Karpas-422 (cell line): ENCODE results near the gene UBE2QL1. TPM values are rescaled to one million over a fixed set of nuclear protein-coding genes. Genes with fewer than 3 reads are reported as not detected.

Experiments
- DNase-seq: peaks from one replicate; pipeline ENCODE4 v3.0.0-alpha.2; 2015
- H2AFZ ChIP-seq: fragments of 200-600 bp; sonication (generic); 2 replicates; pipeline ENCODE4 v1.6.1; 2014; ENCODE audit warnings: antibody characterized with exemption, low read length, mixed read lengths
- H3K27ac ChIP-seq: fragments of 200-600 bp; sonication (generic); 2 replicates; pipeline ENCODE4 v1.5.1; 2014; ENCODE audit warnings: mild to moderate bottlenecking, low read length, moderate library complexity
- H3K27me3 ChIP-seq: fragments of 200-600 bp; sonication (generic); 2 replicates; pipeline ENCODE4 v1.6.1; 2014; ENCODE audit warnings: low read length, mixed read lengths
- H3K36me3 ChIP-seq: fragments of 200-600 bp; sonication (generic); 2 replicates; pipeline ENCODE4 v1.6.1; 2014; ENCODE audit warnings: low read length, mixed read lengths; ENCODE audit not compliant: insufficient read depth
- H3K4me1 ChIP-seq: fragments of 200-600 bp; sonication (generic); 2 replicates; pipeline ENCODE4 v1.6.1; 2014; ENCODE audit warnings: mild to moderate bottlenecking, low read length, mixed read lengths
- H3K4me2 ChIP-seq: fragments of 200-600 bp; sonication (generic); 2 replicates; pipeline ENCODE4 v1.6.1; 2014; ENCODE audit warnings: low read length, low read depth, mild to moderate bottlenecking; ENCODE audit not compliant: poor library complexity, severe bottlenecking
- H3K4me3 ChIP-seq: fragments of 200-600 bp; sonication (generic); 2 replicates; pipeline ENCODE4 v1.5.1; 2014; ENCODE audit warnings: mild to moderate bottlenecking, antibody characterized with exemption, low read length, mixed read lengths
- H3K79me2 ChIP-seq: fragments of 200-600 bp; sonication (generic); 2 replicates; pipeline ENCODE4 v1.6.1; 2014; ENCODE audit warnings: mild to moderate bottlenecking, low read length, mixed read lengths
- H3K9ac ChIP-seq: fragments of 200-600 bp; sonication (generic); 2 replicates; pipeline ENCODE4 v1.6.0; 2014; ENCODE audit warnings: low read length
- H3K9me2 ChIP-seq: fragments of 200-600 bp; sonication (generic), shearing (Covaris generic); replicated peaks from 2 replicates; pipeline ENCODE4 v1.6.0; 2014; ENCODE audit warnings: mild to moderate bottlenecking, low read length, moderate library complexity; ENCODE audit not compliant: insufficient read depth
- H3K9me3 ChIP-seq: fragments of 300-700, 200-600 bp; sonication (generic); 2 replicates; pipeline ENCODE4 v1.6.1; 2014; ENCODE audit warnings: low read length, mixed read lengths
- H4K20me1 ChIP-seq: fragments of 200-600 bp; sonication (generic); 2 replicates; pipeline ENCODE4 v1.6.1; 2014; ENCODE audit warnings: mild to moderate bottlenecking, antibody characterized with exemption, low read length, low read depth; ENCODE audit not compliant: insufficient read depth
- total RNA-seq: library from RNA; depleted of rRNA; stranded (reverse); fragments of >200 nt; shearing (Covaris generic); gene quantifications from 2 replicates; pipeline ENCODE4 v1.2.3, GENCODE V29; 2014; ENCODE audit warnings: low replicate concordance

The UBE2QL1 gene
- total RNA-seq, 1 experiment from 2014 or later: not detected

DNA sequence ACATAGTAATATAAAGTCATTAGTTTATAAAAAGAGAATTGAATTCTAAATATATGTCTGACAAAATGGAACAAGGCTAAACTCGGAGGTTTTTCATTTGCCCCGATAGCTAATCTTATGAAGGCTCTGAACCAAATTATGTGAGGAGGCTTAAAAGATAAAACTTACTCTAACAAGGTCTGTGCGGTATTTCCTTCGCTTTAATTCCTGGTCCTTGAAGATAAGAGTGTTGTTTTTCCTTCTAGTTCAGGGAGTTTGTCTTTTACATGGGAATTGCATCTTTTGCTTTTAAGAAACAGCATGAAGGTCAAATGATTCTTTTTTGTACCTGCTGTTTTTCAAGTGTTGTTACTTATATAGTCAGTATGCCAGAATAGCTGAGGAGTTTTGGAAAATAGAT lies 68.2 kb downstream of the UBE2QL1 start:
- Histone ChIP-seq H2AFZ (no peak overlapping the region), H3K27ac (no peak overlapping the region)

DNA sequence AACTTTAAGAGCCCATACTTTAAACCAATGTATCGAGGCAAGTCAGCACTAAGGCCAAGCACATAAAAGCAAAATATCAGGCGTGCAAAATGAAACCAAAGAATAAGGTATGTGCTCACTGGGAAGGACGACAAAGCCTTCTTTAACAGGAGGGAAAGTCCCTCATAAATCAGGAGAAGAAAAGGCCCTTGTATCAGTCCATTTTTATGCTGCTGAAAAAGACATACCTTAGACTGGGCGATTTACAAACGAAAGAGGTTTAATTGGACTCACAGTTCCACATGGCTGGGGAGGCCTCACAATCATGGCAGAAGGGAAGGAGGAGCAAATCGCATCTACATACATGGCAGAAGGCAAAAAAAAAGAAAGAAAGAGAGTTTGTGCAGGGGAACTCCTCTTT lies 68.9 kb downstream of the UBE2QL1 start:
- Histone ChIP-seq H2AFZ (no peak overlapping the region), H4K20me1 (no peaks in the 10 kb centered on the region), H3K4me2 (no peak overlapping the region)

More for the DNA sequence above, 68.2 kb downstream of the UBE2QL1 start:
- no peaks in the 10 kb centered on the region for H3K36me3 ChIP-seq
- H3K9ac ChIP-seq: no peak overlapping the region
- DNase-seq: no peak
- no peak overlapping the region for H3K4me2 ChIP-seq
- H3K79me2 ChIP-seq: no peaks in the 10 kb centered on the region
- no peaks in the 10 kb centered on the region for H3K4me1 ChIP-seq
- H3K9me2 ChIP-seq: no peaks in the 10 kb centered on the region
- no peaks in the 10 kb centered on the region for H4K20me1 ChIP-seq
- H3K9me3 ChIP-seq: no peaks in the 10 kb centered on the region
- no peaks in the 10 kb centered on the region for H3K27me3 ChIP-seq
- no peak overlapping the region for H3K4me3 ChIP-seq

DNA sequence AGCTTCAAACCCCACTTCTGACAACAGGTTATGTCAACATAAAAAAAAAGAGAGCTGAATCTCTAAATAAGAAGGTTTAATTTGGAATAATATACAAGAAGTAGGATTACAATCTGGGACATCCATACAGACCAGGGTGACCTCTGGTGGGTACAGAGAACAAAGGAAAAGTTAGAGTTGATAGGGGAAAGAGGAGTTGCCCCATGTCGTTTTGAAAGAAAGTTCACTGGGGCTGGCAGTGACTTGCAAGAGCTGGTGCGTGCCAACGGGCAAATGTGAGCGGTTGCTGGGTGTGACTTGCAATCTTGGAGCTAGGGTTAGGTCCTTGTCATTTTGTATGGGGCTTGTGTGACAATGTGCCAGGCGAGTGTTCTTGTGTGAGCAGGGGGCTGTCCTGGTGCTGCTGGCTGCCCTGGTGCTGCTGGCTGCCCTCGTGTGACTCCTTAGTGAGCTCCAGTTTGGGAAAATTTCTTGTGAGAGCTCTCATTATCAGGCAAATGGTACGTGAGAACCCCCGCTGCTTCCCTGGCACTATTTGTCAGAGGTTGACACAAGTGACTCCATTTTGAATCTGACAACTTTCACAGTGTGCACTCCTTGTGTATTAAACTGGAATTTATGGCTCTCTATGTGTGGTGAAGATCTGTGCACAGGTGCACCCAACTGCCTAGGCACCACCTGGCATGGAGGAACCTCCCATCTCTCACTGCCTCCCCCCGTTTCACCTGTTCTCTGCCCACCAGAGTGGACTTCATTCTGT lies 69.8 kb downstream of the UBE2QL1 start:
- no peak overlapping the region for H3K4me3 ChIP-seq
- no peak for DNase-seq
- no peak overlapping the region for H3K27ac ChIP-seq
- no peaks in the 10 kb centered on the region for H3K79me2 ChIP-seq
- H3K4me2 ChIP-seq: no peak overlapping the region
- H3K9ac ChIP-seq: no peak overlapping the region
- no peaks in the 10 kb centered on the region for H3K9me3 ChIP-seq
- no peaks in the 10 kb centered on the region for H3K36me3 ChIP-seq
- H4K20me1 ChIP-seq: no peaks in the 10 kb centered on the region
- no peaks in the 10 kb centered on the region for H3K9me2 ChIP-seq
- H2AFZ ChIP-seq: no peak overlapping the region
- no peaks in the 10 kb centered on the region for H3K4me1 ChIP-seq
- no peaks in the 10 kb centered on the region for H3K27me3 ChIP-seq

More for the DNA sequence above, 68.9 kb downstream of the UBE2QL1 start:
- no peaks in the 10 kb centered on the region for H3K9me3 ChIP-seq
- no peak overlapping the region for H3K4me3 ChIP-seq
- no peaks in the 10 kb centered on the region for H3K79me2 ChIP-seq
- H3K27ac ChIP-seq: no peak overlapping the region
- no peaks in the 10 kb centered on the region for H3K4me1 ChIP-seq
- no peak overlapping the region for H3K9ac ChIP-seq
- no peaks in the 10 kb centered on the region for H3K27me3 ChIP-seq
- H3K36me3 ChIP-seq: no peaks in the 10 kb centered on the region
- DNase-seq: no peak
- no peaks in the 10 kb centered on the region for H3K9me2 ChIP-seq

DNA sequence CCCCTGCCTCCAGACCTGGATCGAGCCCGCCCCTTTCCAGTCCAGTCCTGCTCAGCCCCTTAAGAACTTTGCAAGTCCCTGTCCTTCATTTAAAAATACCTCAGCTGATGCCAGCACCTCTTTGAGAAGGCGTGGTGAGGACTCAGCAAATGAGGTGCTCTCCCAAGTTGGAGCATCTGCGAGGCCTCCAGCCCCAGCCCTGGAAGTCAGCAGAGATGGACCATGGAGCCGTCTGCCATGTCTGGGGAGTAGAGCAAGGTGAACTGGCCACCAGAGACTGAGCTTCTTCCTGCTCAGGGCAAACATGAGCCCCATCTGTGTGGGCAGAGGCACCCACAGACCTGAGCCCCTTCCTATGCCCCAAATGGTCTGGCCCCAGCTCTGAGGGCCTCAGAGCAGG lies 71.5 kb downstream of the UBE2QL1 start:
- Histone ChIP-seq H3K4me3 (no peak overlapping the region), H3K79me2 (no peaks in the 10 kb centered on the region), H2AFZ (no peak overlapping the region), H3K27me3 (no peaks in the 10 kb centered on the region), H3K4me1 (no peaks in the 10 kb centered on the region), H3K27ac (no peak overlapping the region), H4K20me1 (no peaks in the 10 kb centered on the region), H3K9me3 (no peaks in the 10 kb centered on the region), H3K9ac (no peak overlapping the region), H3K4me2 (no peak overlapping the region), H3K9me2 (no peaks in the 10 kb centered on the region), H3K36me3 (no peaks in the 10 kb centered on the region)
- DNase-seq: no peak

DNA sequence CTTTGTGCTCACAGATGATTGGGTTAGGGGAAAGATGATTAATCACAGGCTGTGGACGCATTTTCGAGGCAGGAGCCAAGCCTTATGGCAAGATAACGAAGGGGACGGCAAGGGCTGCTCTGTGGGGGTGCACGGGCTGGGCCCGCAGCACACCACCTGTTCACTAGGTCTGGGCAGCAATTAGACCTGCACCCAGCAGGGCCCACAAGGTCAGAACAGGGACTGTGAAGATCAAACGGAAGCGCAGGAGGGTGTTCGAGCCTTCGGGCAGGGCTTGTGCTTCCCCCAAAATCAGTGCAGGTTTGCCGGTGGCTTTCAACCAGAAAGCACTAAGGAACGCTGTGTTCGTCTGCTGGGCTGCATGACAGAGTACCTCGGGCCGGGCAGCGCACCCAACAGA lies 73.7 kb downstream of the UBE2QL1 start:
- no peaks in the 10 kb centered on the region for H4K20me1 ChIP-seq
- H3K9ac ChIP-seq: no peak overlapping the region
- H3K36me3 ChIP-seq: no peaks in the 10 kb centered on the region
- no peaks in the 10 kb centered on the region for H3K27me3 ChIP-seq
- no peaks in the 10 kb centered on the region for H3K79me2 ChIP-seq
- H3K4me3 ChIP-seq: no peak overlapping the region
- H2AFZ ChIP-seq: no peak overlapping the region
- no peaks in the 10 kb centered on the region for H3K9me2 ChIP-seq
- no peak overlapping the region for H3K4me2 ChIP-seq
- H3K4me1 ChIP-seq: no peaks in the 10 kb centered on the region
- H3K9me3 ChIP-seq: no peaks in the 10 kb centered on the region
- no peak overlapping the region for H3K27ac ChIP-seq
- no peak for DNase-seq

DNA sequence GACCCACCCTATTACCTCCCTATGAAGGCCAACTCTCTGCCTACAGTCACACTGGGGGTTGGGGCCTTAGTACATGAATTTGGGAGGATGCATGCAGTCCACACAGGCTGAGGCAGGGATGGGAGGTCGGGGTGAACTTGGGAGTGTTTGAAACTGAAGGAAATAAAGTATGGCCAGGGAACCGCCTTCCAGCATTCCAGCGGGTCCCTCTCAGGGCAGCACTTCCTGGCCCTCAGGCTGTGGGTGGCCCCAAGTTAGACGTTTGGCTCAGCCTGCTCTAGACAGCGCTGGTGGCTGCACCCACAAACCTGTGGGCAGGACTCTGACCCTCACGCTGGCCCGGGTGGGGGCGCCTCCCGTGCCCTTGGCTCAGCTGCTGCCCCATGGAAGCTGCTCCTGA lies 74.3 kb downstream of the UBE2QL1 start:
- Histone ChIP-seq H3K9me2 (no peaks in the 10 kb centered on the region), H3K4me2 (no peak overlapping the region)

DNA sequence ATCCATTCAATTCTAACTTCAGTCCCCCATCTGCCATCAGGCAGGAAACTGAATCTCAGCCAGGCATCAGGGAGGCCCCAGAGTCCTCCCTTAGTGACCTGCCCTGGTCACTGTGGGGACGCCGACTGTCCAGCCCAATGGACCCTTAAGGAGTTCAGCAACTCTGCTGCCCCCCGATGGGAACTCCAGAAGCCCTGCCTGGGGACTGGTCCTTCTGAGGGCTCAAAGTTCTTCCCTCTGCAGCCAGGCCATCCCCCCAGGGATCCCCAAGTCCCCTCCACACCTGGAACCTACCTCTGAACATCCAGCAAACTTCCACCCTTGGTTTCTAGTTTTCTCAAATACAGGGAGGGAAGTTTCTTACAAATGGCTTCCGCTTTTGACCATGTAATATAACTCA lies 76.8 kb downstream of the UBE2QL1 start:
- no peaks in the 10 kb centered on the region for H3K9me3 ChIP-seq
- DNase-seq: no peak
- no peaks in the 10 kb centered on the region for H3K27me3 ChIP-seq
- H3K9ac ChIP-seq: no peak overlapping the region
- no peaks in the 10 kb centered on the region for H3K4me1 ChIP-seq
- no peak overlapping the region for H2AFZ ChIP-seq
- no peaks in the 10 kb centered on the region for H3K36me3 ChIP-seq
- no peaks in the 10 kb centered on the region for H3K9me2 ChIP-seq
- no peak overlapping the region for H3K4me3 ChIP-seq
- H3K79me2 ChIP-seq: no peaks in the 10 kb centered on the region
- no peak overlapping the region for H3K27ac ChIP-seq
- H4K20me1 ChIP-seq: no peaks in the 10 kb centered on the region
- no peak overlapping the region for H3K4me2 ChIP-seq

More for the DNA sequence above, 74.3 kb downstream of the UBE2QL1 start:
- no peak overlapping the region for H3K27ac ChIP-seq
- DNase-seq: no peak
- H3K36me3 ChIP-seq: no peaks in the 10 kb centered on the region
- H3K9me3 ChIP-seq: no peaks in the 10 kb centered on the region
- H2AFZ ChIP-seq: no peak overlapping the region
- H3K79me2 ChIP-seq: no peaks in the 10 kb centered on the region
- H3K4me1 ChIP-seq: no peaks in the 10 kb centered on the region
- H3K27me3 ChIP-seq: no peaks in the 10 kb centered on the region
- no peaks in the 10 kb centered on the region for H4K20me1 ChIP-seq
- H3K9ac ChIP-seq: no peak overlapping the region
- no peak overlapping the region for H3K4me3 ChIP-seq

DNA sequence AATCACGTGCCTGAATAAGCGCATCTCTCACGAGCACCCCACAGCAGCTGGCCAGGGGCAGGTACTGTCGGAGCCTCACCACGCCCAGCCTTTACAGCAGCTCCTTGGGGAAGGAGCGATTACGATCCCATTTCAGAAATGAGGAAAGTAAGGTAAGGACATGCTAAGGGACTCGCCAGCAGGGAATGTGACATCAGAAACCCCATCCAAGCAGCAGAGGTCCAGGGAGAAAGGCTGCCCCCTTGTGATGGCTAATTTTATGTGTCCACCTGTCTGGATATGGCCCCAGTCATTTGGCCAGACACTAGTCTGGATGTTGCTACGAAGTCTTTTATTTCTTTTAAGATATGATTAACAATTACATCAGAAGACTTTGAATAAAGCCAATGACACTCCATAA lies 77.3 kb downstream of the UBE2QL1 start:
- Histone ChIP-seq H3K9me2 (no peaks in the 10 kb centered on the region), H2AFZ (no peak overlapping the region), H4K20me1 (no peaks in the 10 kb centered on the region), H3K4me2 (no peak overlapping the region), H3K36me3 (no peaks in the 10 kb centered on the region), H3K27me3 (no peaks in the 10 kb centered on the region), H3K4me3 (no peak overlapping the region), H3K79me2 (no peaks in the 10 kb centered on the region), H3K27ac (no peak overlapping the region), H3K9me3 (no peaks in the 10 kb centered on the region), H3K9ac (no peak overlapping the region), H3K4me1 (no peaks in the 10 kb centered on the region)
- DNase-seq: no peak
